OCI-LY1 (cell line): ENCODE data around the gene FBN2.

Experiments
- H2AFZ ChIP-seq: fragments of 200-600 bp; sonication (generic), shearing (Covaris generic); 2 replicates; pipeline ENCODE4 v1.6.0; 2014; ENCODE audit warnings: antibody characterized with exemption, mild to moderate bottlenecking, low read length
- H3F3A ChIP-seq: fragments of 200-600 bp; sonication (generic), shearing (Covaris generic); 2 replicates; pipeline ENCODE4 v1.6.0; 2014; ENCODE audit warnings: mild to moderate bottlenecking, antibody characterized with exemption, low read length, moderate library complexity; ENCODE audit not compliant: insufficient read depth
- H3K27ac ChIP-seq: fragments of 200-600 bp; sonication (generic); 2 replicates; pipeline ENCODE4 v1.5.1; 2014; ENCODE audit warnings: low read length, mixed run types, mild to moderate bottlenecking, low read depth; ENCODE audit not compliant: poor library complexity, severe bottlenecking
- H3K27me3 ChIP-seq: fragments of 200-600 bp; sonication (generic); 2 replicates; pipeline ENCODE4 v1.6.0; 2014; ENCODE audit warnings: antibody characterized with exemption, mild to moderate bottlenecking, low read length, moderate library complexity; ENCODE audit not compliant: insufficient read depth
- H3K36me3 ChIP-seq: fragments of 200-600 bp; sonication (generic); 2 replicates; pipeline ENCODE4 v1.6.1; 2014; ENCODE audit warnings: mild to moderate bottlenecking, antibody characterized with exemption, low read length, moderate library complexity, mixed read lengths; ENCODE audit not compliant: insufficient read depth
- H3K4me1 ChIP-seq: fragments of 200-600 bp; sonication (generic); 2 replicates; pipeline ENCODE4 v1.5.1; 2014; ENCODE audit warnings: mild to moderate bottlenecking, low read length, moderate library complexity; ENCODE audit not compliant: insufficient read depth, severe bottlenecking
- H3K4me2 ChIP-seq: fragments of 200-600 bp; sonication (generic), shearing (Covaris generic); 2 replicates; pipeline ENCODE4 v1.6.1; 2014; ENCODE audit warnings: low read length
- H3K4me3 ChIP-seq: fragments of 200-600 bp; sonication (generic); 2 replicates; pipeline ENCODE4 v1.5.1; 2014; ENCODE audit warnings: low read length, low read depth, mild to moderate bottlenecking, mixed read lengths; ENCODE audit not compliant: poor library complexity, severe bottlenecking
- H3K79me2 ChIP-seq: fragments of 200-600 bp; shearing (Covaris generic); 2 replicates; pipeline ENCODE4 v1.6.1; 2016; ENCODE audit warnings: mixed run types, low read length, mixed read lengths; ENCODE audit not compliant: insufficient read depth
- H3K9ac ChIP-seq: fragments of 200-600 bp; sonication (generic), shearing (Covaris generic); 2 replicates; pipeline ENCODE4 v1.6.1; 2014; ENCODE audit warnings: mild to moderate bottlenecking, low read length, mixed read lengths
- H3K9me2 ChIP-seq: fragments of 200-600 bp; sonication (generic), shearing (Covaris generic); 2 replicates; pipeline ENCODE4 v1.6.1; 2014; ENCODE audit warnings: low read depth, mild to moderate bottlenecking, low read length, mixed read lengths
- H3K9me3 ChIP-seq: fragments of 200-600 bp; shearing (Covaris generic); 2 replicates; pipeline ENCODE4 v1.6.1; 2014; ENCODE audit warnings: low read length, mixed read lengths
- H4K20me1 ChIP-seq: fragments of 200-600 bp; sonication (generic), shearing (Covaris generic); 2 replicates; pipeline ENCODE4 v1.6.0; 2016; ENCODE audit warnings: mild to moderate bottlenecking, low read length; ENCODE audit not compliant: insufficient read depth
- EZH2 ChIP-seq: fragments of 200-600 bp; sonication (generic), shearing (Covaris generic); IDR thresholded peaks from 2 replicates; pipeline ENCODE4 v1.8.0; 2017; ENCODE audit warnings: borderline replicate concordance, mixed run types, mild to moderate bottlenecking, antibody characterized with exemption, low read length, moderate library complexity, mixed read lengths
- TF ChIP-seq, protein P1 (sequence below): fragments of 200-600 bp; sonication (generic), shearing (Covaris generic); IDR thresholded peaks from 2 replicates; pipeline ENCODE4 v1.5.1; 2017; ENCODE audit warnings: mild to moderate bottlenecking, antibody characterized with exemption, low read length, moderate library complexity, mixed read lengths

The FBN2 gene

DNA sequence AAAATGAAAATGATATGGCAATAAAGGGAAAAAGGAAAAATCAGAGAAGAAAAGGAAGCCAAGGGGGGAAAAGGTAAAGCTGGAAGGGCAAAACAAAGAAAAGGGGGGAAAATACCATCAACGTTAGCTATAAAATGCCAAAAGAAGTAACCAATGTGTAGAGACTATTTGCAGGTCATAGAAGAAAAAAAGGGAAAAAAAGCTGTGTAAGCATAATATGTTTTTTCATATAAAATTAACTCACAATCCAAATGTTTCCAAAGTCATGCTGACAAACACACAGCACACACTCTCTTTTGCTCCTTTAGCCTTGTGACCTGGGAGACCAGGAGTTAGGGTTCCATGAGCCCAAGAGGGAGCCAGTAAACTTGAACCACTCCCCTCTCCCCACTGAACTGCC, 18.2 kb downstream of the FBN2 start:
- Histone ChIP-seq H3K4me1 (no peaks in the 10 kb centered on the region), H2AFZ (no peak overlapping the region), H3K27ac (no peak overlapping the region), H3K9me3 (no peaks in the 10 kb centered on the region), H3K36me3 (no peaks in the 10 kb centered on the region), H3F3A (no peaks in the 10 kb centered on the region), H4K20me1 (no peaks in the 10 kb centered on the region), H3K27me3 (no peaks in the 10 kb centered on the region), H3K9ac (no peak overlapping the region), H3K4me2 (no peak overlapping the region), H3K9me2 (no peaks in the 10 kb centered on the region), H3K79me2 (no peaks in the 10 kb centered on the region), H3K4me3 (no peak overlapping the region)
- no peak for TF ChIP-seq EZH2
- TF ChIP-seq, protein P1, sequence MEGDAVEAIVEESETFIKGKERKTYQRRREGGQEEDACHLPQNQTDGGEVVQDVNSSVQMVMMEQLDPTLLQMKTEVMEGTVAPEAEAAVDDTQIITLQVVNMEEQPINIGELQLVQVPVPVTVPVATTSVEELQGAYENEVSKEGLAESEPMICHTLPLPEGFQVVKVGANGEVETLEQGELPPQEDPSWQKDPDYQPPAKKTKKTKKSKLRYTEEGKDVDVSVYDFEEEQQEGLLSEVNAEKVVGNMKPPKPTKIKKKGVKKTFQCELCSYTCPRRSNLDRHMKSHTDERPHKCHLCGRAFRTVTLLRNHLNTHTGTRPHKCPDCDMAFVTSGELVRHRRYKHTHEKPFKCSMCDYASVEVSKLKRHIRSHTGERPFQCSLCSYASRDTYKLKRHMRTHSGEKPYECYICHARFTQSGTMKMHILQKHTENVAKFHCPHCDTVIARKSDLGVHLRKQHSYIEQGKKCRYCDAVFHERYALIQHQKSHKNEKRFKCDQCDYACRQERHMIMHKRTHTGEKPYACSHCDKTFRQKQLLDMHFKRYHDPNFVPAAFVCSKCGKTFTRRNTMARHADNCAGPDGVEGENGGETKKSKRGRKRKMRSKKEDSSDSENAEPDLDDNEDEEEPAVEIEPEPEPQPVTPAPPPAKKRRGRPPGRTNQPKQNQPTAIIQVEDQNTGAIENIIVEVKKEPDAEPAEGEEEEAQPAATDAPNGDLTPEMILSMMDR, result no peak

DNA sequence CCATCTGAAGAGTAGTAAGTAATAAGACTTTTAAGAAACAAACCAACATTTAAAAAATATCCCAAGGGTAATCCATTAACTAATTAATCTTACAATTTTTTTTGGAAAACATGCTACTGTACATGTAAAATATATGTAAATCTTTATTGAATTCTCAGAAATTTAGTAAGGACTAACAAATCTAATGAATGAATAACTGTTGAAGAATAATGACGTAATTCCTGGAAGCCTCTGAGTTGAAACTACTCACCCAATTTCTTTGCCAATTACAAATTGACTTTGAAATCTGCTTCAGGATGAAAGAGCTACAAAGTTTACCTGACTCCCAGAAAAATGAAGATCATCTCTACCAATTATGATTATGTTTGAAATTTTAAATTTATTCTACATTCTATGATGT, 21.1 kb downstream of the FBN2 start:
- H3K79me2 ChIP-seq, result no peaks in the 10 kb centered on the region
- no peaks in the 10 kb centered on the region for H3F3A ChIP-seq
- H4K20me1 ChIP-seq, result no peaks in the 10 kb centered on the region
- no peak overlapping the region for H3K27ac ChIP-seq
- no peak overlapping the region for H3K4me3 ChIP-seq
- no peak overlapping the region for H2AFZ ChIP-seq
- H3K9me3 ChIP-seq, result no peaks in the 10 kb centered on the region
- H3K9me2 ChIP-seq, result no peaks in the 10 kb centered on the region
- H3K4me2 ChIP-seq, result no peak overlapping the region
- no peaks in the 10 kb centered on the region for H3K36me3 ChIP-seq
- no peaks in the 10 kb centered on the region for H3K4me1 ChIP-seq
- H3K9ac ChIP-seq, result no peak overlapping the region
- H3K27me3 ChIP-seq, result no peaks in the 10 kb centered on the region
- no peak for TF ChIP-seq EZH2
- TF ChIP-seq, protein P1, result no peak

DNA sequence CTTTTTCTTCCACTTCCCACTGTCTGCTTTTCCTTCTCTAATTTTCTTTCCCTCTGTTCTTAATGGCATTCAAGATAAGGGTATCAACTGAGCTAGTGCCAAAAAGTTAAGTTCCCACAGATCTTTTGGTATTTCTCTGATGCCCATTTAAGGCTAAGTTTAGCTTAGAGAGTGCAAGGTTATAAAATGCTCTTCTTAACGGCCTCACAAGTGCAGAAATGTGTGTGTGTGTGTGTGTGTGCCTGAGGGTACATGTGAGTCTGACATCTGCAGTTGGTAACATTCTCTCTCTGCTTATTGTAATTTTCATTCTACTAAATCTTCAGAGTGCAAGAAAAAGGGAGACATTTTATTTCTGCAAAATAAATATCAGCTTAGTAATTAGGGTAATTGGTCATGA, 24.2 kb downstream of the FBN2 start:
- Histone ChIP-seq H3K9ac (no peak overlapping the region), H3K9me3 (no peaks in the 10 kb centered on the region), H3K27ac (no peak overlapping the region), H3K4me3 (no peak overlapping the region), H3K4me1 (no peaks in the 10 kb centered on the region), H3K9me2 (no peaks in the 10 kb centered on the region), H3K79me2 (no peaks in the 10 kb centered on the region), H3K36me3 (no peaks in the 10 kb centered on the region), H3K4me2 (no peak overlapping the region), H3K27me3 (no peaks in the 10 kb centered on the region), H4K20me1 (no peaks in the 10 kb centered on the region), H3F3A (no peaks in the 10 kb centered on the region), H2AFZ (no peak overlapping the region)
- no peak for TF ChIP-seq EZH2
- TF ChIP-seq, protein P1, result no peak
